HG03097 (cell line): ENCODE results near the gene DENND2D.

Experiments
- ATAC-seq: cut with Tn5 transposase; IDR thresholded peaks from one replicate; pipeline ENCODE4 v1.9.1; 2021; ENCODE audit not compliant: unreplicated experiment, low FRiP score

DENND2D gene

GRCh38 chr1:111179968-111180533 lies 20.4 kb downstream of the DENND2D start:
- no peak for ATAC-seq

- no peak for ATAC-seq
Observed at GRCh38 chr1:111176678-111177077, 23.8 kb downstream of the DENND2D start.

- no peak for ATAC-seq
Observed at GRCh38 chr1:111175349-111175748, 25.1 kb downstream of the DENND2D start.

- no peak for ATAC-seq
Observed at GRCh38 chr1:111174070-111174469, 26.4 kb downstream of the DENND2D start.

GRCh38 chr1:111172463-111172862 lies 28.0 kb downstream of the DENND2D start:
- no peak for ATAC-seq

- ATAC-seq: no peak
Observed at GRCh38 chr1:111164151-111164550, 36.3 kb downstream of the DENND2D start.

GRCh38 chr1:111163363-111163762 lies 37.1 kb downstream of the DENND2D start:
- no peak for ATAC-seq

- ATAC-seq: no peak
Observed at GRCh38 chr1:111162488-111162880, 38.0 kb downstream of the DENND2D start.

GRCh38 chr1:111161843-111162487 lies 38.5 kb downstream of the DENND2D start:
- no peak for ATAC-seq

- ATAC-seq: no peak
Observed at GRCh38 chr1:111157431-111157830, 43.0 kb downstream of the DENND2D start.

- ATAC-seq: no peak
Observed at GRCh38 chr1:111154021-111154999, 46.1 kb downstream of the DENND2D start.

GRCh38 chr1:111151838-111152237 lies 48.6 kb downstream of the DENND2D start:
- no peak for ATAC-seq

GRCh38 chr1:111148376-111148881 lies 52.0 kb downstream of the DENND2D start:
- no peak for ATAC-seq

GRCh38 chr1:111147948-111148347 lies 52.5 kb downstream of the DENND2D start:
- no peak for ATAC-seq

GRCh38 chr1:111145963-111146768 lies 54.3 kb downstream of the DENND2D start:
- no peak for ATAC-seq

- no peak for ATAC-seq
Observed at GRCh38 chr1:111145542-111145941, 54.9 kb downstream of the DENND2D start.

- ATAC-seq: no peak
Observed at GRCh38 chr1:111142356-111142975, 58.0 kb downstream of the DENND2D start.

- ATAC-seq: no peak
Observed at GRCh38 chr1:111141245-111142220, 58.9 kb downstream of the DENND2D start.

- no peak for ATAC-seq
Observed at GRCh38 chr1:111140680-111140967, 59.8 kb downstream of the DENND2D start.
